Measurements from ENCODE around the gene EEF1A2.
A peak's percentile ranks its signal among the peaks of the same experiment; 100 is the strongest.

EEF1A2 gene

DNA sequence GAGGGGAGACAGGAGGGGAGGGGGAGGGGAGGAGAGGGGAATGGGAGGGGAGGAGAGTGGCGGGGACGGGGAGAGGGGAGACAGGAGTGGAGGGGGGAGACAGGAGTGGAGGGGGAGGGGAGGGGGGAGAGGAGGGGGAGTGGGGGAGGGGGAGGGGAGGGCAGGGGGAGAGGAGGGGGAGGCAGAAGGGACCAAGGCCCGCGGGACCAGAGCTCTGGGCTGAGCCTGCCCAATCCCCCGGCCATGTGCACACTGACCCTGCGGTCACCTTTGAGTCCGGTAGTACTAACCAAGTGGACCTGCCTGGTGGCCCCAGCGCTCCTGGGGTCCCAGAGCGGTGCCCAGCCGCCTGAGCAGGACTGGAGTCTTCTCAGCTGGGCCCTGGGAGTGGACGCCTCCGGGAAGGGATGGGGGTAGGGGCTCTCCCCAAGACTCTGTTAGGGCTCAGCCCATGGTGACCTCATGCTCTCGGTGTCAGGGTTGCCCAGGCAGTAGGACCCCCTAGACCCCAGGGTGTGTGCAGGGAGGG is 26.0 kb downstream of the EEF1A2 start:
- Histone ChIP-seq H3K36me3 (ENCODE audit: control insufficient read depth in 4 of 4, insufficient read depth in 4 of 4, low read length in 3 of 4) (no peaks in the 10 kb centered on the region), H3K9me3 (ENCODE audit: control extremely low read depth in 1 of 5, control insufficient read depth in 4 of 5, insufficient read depth in 2 of 5, low read depth in 1 of 5, low read length in 4 of 5) (no peaks in the 10 kb centered on the region), H3K4me1 (ENCODE audit: control extremely low read depth in 1 of 4, control insufficient read depth in 4 of 4, insufficient read depth in 4 of 4, low read length in 3 of 4) (peaks cover 0 to 16% (median 9%) of the 10 kb centered on the region in 4 experiments), H3K27ac (ENCODE audit: insufficient read depth in 1 of 2, low read depth in 1 of 2, low read length in 2 of 2, poor library complexity in 1 of 2, severe bottlenecking in 2 of 2) (no peak overlapping the region), H3K4me3 (ENCODE audit: control insufficient read depth in 1 of 7, extremely low read depth in 1 of 7, insufficient read depth in 4 of 7, low read depth in 2 of 7, low read length in 6 of 7) (no peak overlapping the region), H3K27me3 (replicated peaks in 2 of 5; ENCODE audit: control insufficient read depth in 4 of 5, insufficient read depth in 5 of 5, low read length in 4 of 5) (peaks cover 0 to 95% (median 33%) of the 10 kb centered on the region in 5 experiments)
- ChIA-PET CTCF (interaction anchor here (0.6 kb wide), 1 partner anchor 16 kb away, joined by 3 read pairs; no protein-coding TSS in a partner anchor), POLR2A (no interaction called here)
- no peak for DNase-seq
- 65% methylated on average over 6 of the region's 13 CpGs for WGBS (ENCODE audit: insufficient coverage)

DNA sequence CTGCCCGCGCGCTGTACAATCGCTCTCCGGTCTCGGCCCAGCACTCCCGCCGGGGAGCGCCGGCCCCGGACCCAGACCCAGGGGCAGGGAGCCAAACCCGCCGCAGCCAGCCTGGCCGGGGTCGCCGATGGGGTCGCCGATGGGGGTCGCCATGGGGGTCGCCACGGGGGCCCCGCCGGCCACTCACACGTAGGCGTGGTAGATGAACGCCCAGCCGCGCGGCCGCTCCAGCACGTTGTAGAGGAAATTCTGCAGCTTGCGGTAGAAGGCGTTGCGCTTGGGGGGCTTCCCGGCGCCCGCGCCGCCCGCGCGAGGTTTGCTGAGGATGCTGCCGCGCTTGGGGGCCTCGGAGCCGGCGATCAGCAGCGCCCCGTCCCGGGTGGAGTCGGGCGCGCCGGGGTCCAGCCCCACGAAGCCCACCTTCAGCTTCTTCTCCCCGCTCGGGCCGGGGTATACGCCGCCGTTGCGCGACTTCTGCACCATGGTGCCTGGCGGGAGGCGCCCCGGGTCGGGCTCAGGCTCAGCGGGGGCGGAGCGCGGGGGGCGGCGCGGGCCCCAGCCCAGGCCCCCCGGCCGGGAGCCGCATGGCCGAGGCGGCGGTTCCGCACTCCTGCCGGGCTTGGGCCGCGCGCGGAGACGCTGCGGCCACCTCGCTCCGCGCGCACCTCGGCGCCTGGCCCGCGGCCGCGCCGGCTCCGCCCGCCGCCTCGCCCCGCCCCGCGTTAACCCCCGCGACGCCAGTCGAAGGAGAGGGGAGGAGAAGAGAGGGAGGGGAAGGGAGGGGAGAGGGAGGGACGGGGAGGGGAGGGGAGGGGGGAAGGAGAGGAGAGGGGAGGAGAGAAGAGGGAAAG is 26.7 kb downstream of the EEF1A2 start, which contains the start of gene KCNQ2:
Gene KCNQ2 (minus strand): TSS at position 675 of the 851 bp plus-strand sequence. CDS start 192 bp downstream, at position 483.
- Histone ChIP-seq H3K27ac (ENCODE audit: insufficient read depth in 1 of 2, low read depth in 1 of 2, low read length in 2 of 2, poor library complexity in 1 of 2, severe bottlenecking in 2 of 2) (no peak within 1 kb of the TSS), H3K9me3 (ENCODE audit: control extremely low read depth in 1 of 5, control insufficient read depth in 4 of 5, insufficient read depth in 2 of 5, low read depth in 1 of 5, low read length in 4 of 5) (no peaks in the 10 kb centered on the region), H3K36me3 (ENCODE audit: control insufficient read depth in 4 of 4, insufficient read depth in 4 of 4, low read length in 3 of 4) (no peaks in the 10 kb centered on the region), H3K4me1 (ENCODE audit: control extremely low read depth in 1 of 4, control insufficient read depth in 4 of 4, insufficient read depth in 4 of 4, low read length in 3 of 4) (peaks cover 0 to 16% (median 9%) of the 10 kb centered on the region in 4 experiments), H3K27me3 (replicated peaks in 2 of 5; ENCODE audit: control insufficient read depth in 4 of 5, insufficient read depth in 5 of 5, low read length in 4 of 5) (peaks cover 0 to 95% (median 27%) of the 10 kb centered on the region in 5 experiments), H3K4me3 (ENCODE audit: control insufficient read depth in 1 of 7, extremely low read depth in 1 of 7, insufficient read depth in 4 of 7, low read depth in 2 of 7, low read length in 6 of 7) (peak within 1 kb of the TSS in 3 of 7 experiments; percentile 4 to 50 (median 48))
- CTCF ChIA-PET: interaction anchor here (0.8 kb wide), 1 partner anchor 25 kb away, joined by 3 read pairs; no protein-coding TSS in a partner anchor
- POLR2A ChIA-PET: no interaction called here
- WGBS (ENCODE audit: insufficient coverage): 0% methylated on average over 76 of the region's 111 CpGs
- no peak for DNase-seq

DNA sequence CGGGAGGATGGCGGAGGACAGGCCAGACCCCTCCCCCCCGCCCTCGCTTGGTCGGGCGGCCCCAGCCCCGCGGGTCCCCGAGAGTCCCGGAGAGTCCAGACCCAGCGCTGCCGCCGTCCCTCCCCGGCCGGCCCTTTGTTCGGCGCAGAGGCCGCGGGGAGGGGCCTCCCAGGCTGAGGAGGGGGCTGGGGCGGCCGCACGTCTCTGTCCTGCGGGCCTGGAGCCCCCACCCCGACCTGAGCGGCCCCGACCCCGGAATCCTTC is 27.2 kb downstream of the EEF1A2 start:
- CTCF ChIA-PET: interaction anchor here (0.8 kb wide), 1 partner anchor 25 kb away, joined by 3 read pairs; no protein-coding TSS in a partner anchor
- Histone ChIP-seq H3K27me3 (replicated peaks in 2 of 5; ENCODE audit: control insufficient read depth in 4 of 5, insufficient read depth in 5 of 5, low read length in 4 of 5) (peaks cover 0 to 95% (median 29%) of the 10 kb centered on the region in 5 experiments), H3K27ac (ENCODE audit: insufficient read depth in 1 of 2, low read depth in 1 of 2, low read length in 2 of 2, poor library complexity in 1 of 2, severe bottlenecking in 2 of 2) (no peak overlapping the region), H3K9me3 (ENCODE audit: control extremely low read depth in 1 of 5, control insufficient read depth in 4 of 5, insufficient read depth in 2 of 5, low read depth in 1 of 5, low read length in 4 of 5) (no peaks in the 10 kb centered on the region), H3K36me3 (ENCODE audit: control insufficient read depth in 4 of 4, insufficient read depth in 4 of 4, low read length in 3 of 4) (no peaks in the 10 kb centered on the region), H3K4me3 (ENCODE audit: control insufficient read depth in 1 of 7, extremely low read depth in 1 of 7, insufficient read depth in 4 of 7, low read depth in 2 of 7, low read length in 6 of 7) (peak overlapping the region in 2 of 7 experiments; percentile 48 to 50), H3K4me1 (ENCODE audit: control extremely low read depth in 1 of 4, control insufficient read depth in 4 of 4, insufficient read depth in 4 of 4, low read length in 3 of 4) (peaks cover 0 to 16% (median 9%) of the 10 kb centered on the region in 4 experiments)
- DNase-seq: no peak
- 0% methylated on average over 15 of the region's 27 CpGs for WGBS (ENCODE audit: insufficient coverage)
- POLR2A ChIA-PET: no interaction called here

DNA sequence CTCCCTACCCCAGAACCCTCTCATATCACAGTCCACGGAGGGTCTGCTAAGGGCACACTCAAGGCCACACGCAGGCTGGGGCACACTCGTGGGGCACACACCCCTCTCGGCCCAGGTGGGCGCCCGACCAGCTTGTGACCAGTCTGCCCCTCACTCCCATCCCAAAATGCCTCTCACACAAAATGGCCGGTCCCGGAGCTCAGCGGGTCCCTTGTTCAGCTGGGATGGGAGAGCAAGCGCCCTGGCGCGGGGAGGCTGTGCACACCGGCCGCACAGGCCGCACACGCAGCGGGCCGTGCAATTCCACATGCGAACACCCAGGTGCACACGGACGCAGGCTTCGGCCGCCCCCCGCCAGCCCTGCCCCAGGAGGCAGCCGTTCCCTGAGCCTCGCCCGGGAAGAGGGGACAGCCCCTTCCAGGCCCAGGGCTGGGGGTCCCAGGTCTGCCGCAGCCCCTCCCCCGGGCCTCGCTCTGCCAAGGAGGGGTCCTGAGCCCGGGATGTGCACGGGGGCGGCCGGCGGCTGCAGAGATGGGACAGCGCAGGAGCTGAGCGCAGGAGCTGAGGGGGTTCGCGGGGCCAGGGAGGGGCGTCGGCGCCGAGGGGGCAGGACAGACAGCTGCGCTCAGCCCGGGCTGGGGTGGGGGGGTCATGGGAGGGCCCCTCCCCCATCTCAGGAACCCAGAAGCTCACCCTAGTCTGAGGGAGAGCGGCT is 27.7 kb downstream of the EEF1A2 start:
- Histone ChIP-seq H3K36me3 (ENCODE audit: control insufficient read depth in 4 of 4, insufficient read depth in 4 of 4, low read length in 3 of 4) (no peaks in the 10 kb centered on the region), H3K27ac (ENCODE audit: insufficient read depth in 1 of 2, low read depth in 1 of 2, low read length in 2 of 2, poor library complexity in 1 of 2, severe bottlenecking in 2 of 2) (no peak overlapping the region), H3K27me3 (replicated peaks in 2 of 5; ENCODE audit: control insufficient read depth in 4 of 5, insufficient read depth in 5 of 5, low read length in 4 of 5) (peaks cover 0 to 95% (median 29%) of the 10 kb centered on the region in 5 experiments), H3K9me3 (ENCODE audit: control extremely low read depth in 1 of 5, control insufficient read depth in 4 of 5, insufficient read depth in 2 of 5, low read depth in 1 of 5, low read length in 4 of 5) (no peaks in the 10 kb centered on the region), H3K4me3 (ENCODE audit: control insufficient read depth in 1 of 7, extremely low read depth in 1 of 7, insufficient read depth in 4 of 7, low read depth in 2 of 7, low read length in 6 of 7) (no peak overlapping the region), H3K4me1 (ENCODE audit: control extremely low read depth in 1 of 4, control insufficient read depth in 4 of 4, insufficient read depth in 4 of 4, low read length in 3 of 4) (peaks cover 0 to 16% (median 9%) of the 10 kb centered on the region in 4 experiments)
- WGBS (ENCODE audit: insufficient coverage): 17% methylated on average over 32 of the region's 46 CpGs
- no peak for DNase-seq
- CTCF ChIA-PET: interaction anchor here (0.8 to 1.4 kb wide), 2 partner anchors 14 to 20 kb away, joined by 3 read pairs; no protein-coding TSS in a partner anchor
- POLR2A ChIA-PET: no interaction called here

DNA sequence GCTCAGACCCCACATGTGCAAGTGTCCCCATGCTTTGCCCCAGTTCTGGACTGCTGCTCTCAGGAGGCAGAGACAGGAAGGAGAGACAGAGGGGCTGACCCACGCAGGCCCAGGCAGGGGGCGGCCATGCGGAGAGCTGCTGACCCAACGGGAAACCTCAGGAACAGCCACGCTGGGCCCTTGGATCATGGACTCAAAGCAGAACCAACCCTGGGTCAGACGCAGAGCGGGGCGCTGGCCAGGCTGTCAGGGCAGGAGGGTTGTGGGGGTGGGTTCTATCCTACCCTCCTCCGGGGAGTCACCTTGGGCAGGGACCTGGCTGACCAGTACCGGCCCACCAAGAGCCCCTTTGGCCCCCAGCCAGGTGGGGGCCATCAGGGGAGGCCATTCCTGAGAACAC is 28.5 kb downstream of the EEF1A2 start:
- no peak overlapping the region for H3K4me3 ChIP-seq (ENCODE audit: control insufficient read depth in 1 of 7, extremely low read depth in 1 of 7, insufficient read depth in 4 of 7, low read depth in 2 of 7, low read length in 6 of 7)
- 88% methylated on average over 10 of the region's 10 CpGs for WGBS (ENCODE audit: insufficient coverage)
- peaks cover 0 to 95% (median 26%) of the 10 kb centered on the region in 5 experiments for H3K27me3 ChIP-seq (replicated peaks in 2 of 5; ENCODE audit: control insufficient read depth in 4 of 5, insufficient read depth in 5 of 5, low read length in 4 of 5)
- H3K36me3 ChIP-seq (ENCODE audit: control insufficient read depth in 4 of 4, insufficient read depth in 4 of 4, low read length in 3 of 4): no peaks in the 10 kb centered on the region
- H3K9me3 ChIP-seq (ENCODE audit: control extremely low read depth in 1 of 5, control insufficient read depth in 4 of 5, insufficient read depth in 2 of 5, low read depth in 1 of 5, low read length in 4 of 5): no peaks in the 10 kb centered on the region
- H3K27ac ChIP-seq (ENCODE audit: insufficient read depth in 1 of 2, low read depth in 1 of 2, low read length in 2 of 2, poor library complexity in 1 of 2, severe bottlenecking in 2 of 2): no peak overlapping the region
- no peak for DNase-seq
- peaks cover 0 to 16% (median 9%) of the 10 kb centered on the region in 4 experiments for H3K4me1 ChIP-seq (ENCODE audit: control extremely low read depth in 1 of 4, control insufficient read depth in 4 of 4, insufficient read depth in 4 of 4, low read length in 3 of 4)
- CTCF ChIA-PET: interaction anchor here (0.7 to 2.9 kb wide), 4 partner anchors 13 to 26 kb away, joined by 3 to 8 read pairs (median 3); no protein-coding TSS in a partner anchor
- POLR2A ChIA-PET: interaction anchor here (0.8 kb wide), 1 partner anchor 81 kb away, joined by 3 read pairs; no protein-coding TSS in a partner anchor

DNA sequence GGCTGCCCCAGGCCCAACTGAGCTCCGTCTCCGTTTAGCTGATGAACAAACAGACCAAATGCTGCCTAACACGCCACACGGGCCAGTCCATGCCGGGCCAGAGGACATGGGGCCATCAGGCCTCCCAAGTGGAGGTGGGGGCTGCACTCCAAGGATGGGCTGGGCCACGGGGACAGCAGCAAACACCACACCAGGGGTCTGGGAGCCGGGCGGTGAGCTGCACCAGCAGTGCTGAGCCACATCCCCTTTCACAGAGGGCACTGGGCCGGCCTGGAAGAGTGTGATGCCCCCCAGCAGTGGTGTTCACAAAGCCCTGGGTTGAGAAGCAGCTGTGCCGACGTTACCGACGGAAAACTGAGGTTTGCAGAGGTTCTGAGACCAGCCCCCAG is 29.2 kb downstream of the EEF1A2 start:
- Histone ChIP-seq H3K9me3 (ENCODE audit: control extremely low read depth in 1 of 5, control insufficient read depth in 4 of 5, insufficient read depth in 2 of 5, low read depth in 1 of 5, low read length in 4 of 5) (no peaks in the 10 kb centered on the region), H3K4me3 (ENCODE audit: control insufficient read depth in 1 of 7, extremely low read depth in 1 of 7, insufficient read depth in 4 of 7, low read depth in 2 of 7, low read length in 6 of 7) (no peak overlapping the region), H3K27ac (ENCODE audit: insufficient read depth in 1 of 2, low read depth in 1 of 2, low read length in 2 of 2, poor library complexity in 1 of 2, severe bottlenecking in 2 of 2) (no peak overlapping the region), H3K4me1 (ENCODE audit: control extremely low read depth in 1 of 4, control insufficient read depth in 4 of 4, insufficient read depth in 4 of 4, low read length in 3 of 4) (peaks cover 0 to 16% (median 9%) of the 10 kb centered on the region in 4 experiments), H3K36me3 (ENCODE audit: control insufficient read depth in 4 of 4, insufficient read depth in 4 of 4, low read length in 3 of 4) (no peaks in the 10 kb centered on the region), H3K27me3 (replicated peaks in 2 of 5; ENCODE audit: control insufficient read depth in 4 of 5, insufficient read depth in 5 of 5, low read length in 4 of 5) (peaks cover 0 to 95% (median 25%) of the 10 kb centered on the region in 5 experiments)
- ChIA-PET POLR2A (interaction anchor here (0.8 kb wide), 1 partner anchor 82 kb away, joined by 3 read pairs; no protein-coding TSS in a partner anchor), CTCF (interaction anchor here (0.7 to 2.9 kb wide), 2 partner anchors 23 to 27 kb away, joined by 3 to 8 read pairs; no protein-coding TSS in a partner anchor)
- no peak for DNase-seq
- 83% methylated on average over 11 of the region's 13 CpGs for WGBS (ENCODE audit: insufficient coverage)

All from common myeloid progenitor, CD34-positive (primary cell).